H9 (cell line): ENCODE measurements around the gene ACADS. TPM values are rescaled to one million over a fixed set of nuclear protein-coding genes. Genes with fewer than 3 reads are reported as not detected.

Source experiments
- DNase-seq: peaks from one replicate; pipeline ENCODE4 v3.0.0-alpha.2; 2017
- H2AFZ ChIP-seq: one replicate; pipeline ENCODE4 v1.6.1; 2013; ENCODE audit warnings: mild to moderate bottlenecking, low read length, control low read depth, moderate library complexity
- H2AK5ac ChIP-seq: 2 replicates; pipeline ENCODE4 v1.6.1; 2013; ENCODE audit warnings: low read length, control low read depth, mixed read lengths; ENCODE audit not compliant: insufficient read length
- H2BK120ac ChIP-seq: one replicate; pipeline ENCODE4 v1.6.1; 2013; ENCODE audit warnings: low read depth, mild to moderate bottlenecking, low read length, control low read depth, inconsistent platforms; ENCODE audit not compliant: poor library complexity, severe bottlenecking
- H2BK12ac ChIP-seq: 2 replicates; pipeline ENCODE4 v1.6.1; 2013; ENCODE audit warnings: low read length, control low read depth, mixed read lengths, low read depth; ENCODE audit not compliant: insufficient read length
- H2BK15ac ChIP-seq: 2 replicates; pipeline ENCODE4 v1.6.1; 2013; ENCODE audit warnings: low read depth, low read length, control low read depth
- H2BK20ac ChIP-seq: one replicate; pipeline ENCODE4 v1.6.1; 2013; ENCODE audit warnings: low read depth, mild to moderate bottlenecking, low read length, control low read depth, inconsistent platforms; ENCODE audit not compliant: poor library complexity, severe bottlenecking
- H2BK5ac ChIP-seq: 2 replicates; pipeline ENCODE4 v1.6.1; 2013; ENCODE audit warnings: low read length, control low read depth, mixed read lengths; ENCODE audit not compliant: insufficient read length
- H3K14ac ChIP-seq: 2 replicates; pipeline ENCODE4 v1.6.1; 2013; ENCODE audit warnings: low read length, control low read depth; ENCODE audit not compliant: insufficient read depth
- H3K18ac ChIP-seq: 2 replicates; pipeline ENCODE4 v1.6.1; 2013; ENCODE audit warnings: low read depth, mild to moderate bottlenecking, mixed read lengths, low read length, control low read depth; ENCODE audit not compliant: insufficient read length
- H3K23ac ChIP-seq: 2 replicates; pipeline ENCODE4 v1.6.1; 2013; ENCODE audit warnings: low read length, control low read depth, mixed read lengths, low read depth; ENCODE audit not compliant: insufficient read length
- H3K23me2 ChIP-seq: 2 replicates; pipeline ENCODE4 v1.6.1; 2013; ENCODE audit warnings: low read depth, mild to moderate bottlenecking, mixed read lengths, low read length, control low read depth; ENCODE audit not compliant: insufficient read length, poor library complexity, severe bottlenecking
- H3K27ac ChIP-seq: 2 replicates; pipeline ENCODE4 v1.5.1; 2013; ENCODE audit warnings: low read length, control low read depth, mixed read lengths, low read depth; ENCODE audit not compliant: insufficient read length
- H3K27me3 ChIP-seq: 2 replicates; pipeline ENCODE4 v1.6.1; 2013; ENCODE audit warnings: low read length, control low read depth, inconsistent platforms; ENCODE audit not compliant: insufficient read depth
- H3K4ac ChIP-seq: 2 replicates; pipeline ENCODE4 v1.6.1; 2013; ENCODE audit warnings: low read depth, mild to moderate bottlenecking, control low read depth, inconsistent platforms, low read length, moderate library complexity
- H3K4me1 ChIP-seq: 2 replicates; pipeline ENCODE4 v1.6.1; 2013; ENCODE audit warnings: low read length, control low read depth, inconsistent platforms; ENCODE audit not compliant: insufficient read depth
- H3K4me2 ChIP-seq: 2 replicates; pipeline ENCODE4 v1.6.1; 2013; ENCODE audit warnings: low read length, control low read depth, mixed read lengths; ENCODE audit not compliant: insufficient read length, insufficient read depth
- H3K56ac ChIP-seq: 2 replicates; pipeline ENCODE4 v1.6.1; 2013; ENCODE audit warnings: low read depth, mild to moderate bottlenecking, mixed read lengths, low read length, control low read depth; ENCODE audit not compliant: insufficient read length
- H3K79me1 ChIP-seq: 2 replicates; pipeline ENCODE4 v1.6.1; 2013; ENCODE audit warnings: low read depth, mild to moderate bottlenecking, moderate library complexity, low read length, control low read depth, inconsistent platforms; ENCODE audit not compliant: insufficient read depth, poor library complexity, severe bottlenecking
- H3K79me2 ChIP-seq: 2 replicates; pipeline ENCODE4 v1.6.1; 2013; ENCODE audit warnings: low read length, control low read depth, inconsistent platforms; ENCODE audit not compliant: insufficient read depth
- H3K9ac ChIP-seq: 2 replicates; pipeline ENCODE4 v1.6.1; 2013; ENCODE audit warnings: low read length, control low read depth, mixed read lengths; ENCODE audit not compliant: insufficient read length; ENCODE audit errors: extremely low read depth
- H3K9me3 ChIP-seq: one replicate; pipeline ENCODE4 v1.6.1; 2013; ENCODE audit warnings: low read depth, low read length, inconsistent platforms; ENCODE audit not compliant: control insufficient read depth
- H3T11ph ChIP-seq: one replicate; pipeline ENCODE4 v1.6.1; 2013; ENCODE audit warnings: mild to moderate bottlenecking, low read length, control low read depth, inconsistent platforms
- H4K20me1 ChIP-seq: one replicate; pipeline ENCODE4 v1.6.1; 2013; ENCODE audit not compliant: control insufficient read depth, insufficient read length, insufficient read depth
- H4K5ac ChIP-seq: 2 replicates; pipeline ENCODE4 v1.6.1; 2013; ENCODE audit warnings: low read depth, mild to moderate bottlenecking, mixed read lengths, low read length, control low read depth; ENCODE audit not compliant: insufficient read length
- H4K8ac ChIP-seq: replicated peaks from 2 replicates; pipeline ENCODE4 v1.6.1; 2013; ENCODE audit warnings: low read length, control low read depth, mixed read lengths, low read depth; ENCODE audit not compliant: insufficient read length
- H4K91ac ChIP-seq: 2 replicates; pipeline ENCODE4 v1.6.1; 2013; ENCODE audit warnings: low read depth, mild to moderate bottlenecking, moderate library complexity, mixed read lengths, low read length, control low read depth; ENCODE audit not compliant: insufficient read length
- H3K27ac Mint-ChIP-seq, 3 experiments: 2 replicates in 2 of 3; 3 replicates in 1 of 3; pipeline ENCODE4 v1.8.0; 2020 to 2021; ENCODE audit warnings: mixed read lengths in 3 of 3, mild to moderate bottlenecking in 1 of 3, moderate library complexity in 1 of 3
- H3K27me3 Mint-ChIP-seq: 2 replicates; pipeline ENCODE4 v1.8.0; 2021; ENCODE audit warnings: low read depth, mild to moderate bottlenecking, moderate library complexity, mixed read lengths
- H3K36me3 Mint-ChIP-seq, 3 experiments: 2 replicates in 2 of 3; 3 replicates in 1 of 3; pipeline ENCODE4 v1.8.0; 2020 to 2021; ENCODE audit warnings: low read depth in 3 of 3, mixed read lengths in 3 of 3; ENCODE audit not compliant: insufficient read depth in 1 of 3
- H3K4me1 Mint-ChIP-seq, 2 experiments: 2 replicates each; pipeline ENCODE4 v1.8.0; 2020; ENCODE audit warnings: mixed read lengths in 2 of 2
- H3K4me3 Mint-ChIP-seq, 2 experiments: 2 replicates in 1 of 2; 3 replicates in 1 of 2; pipeline ENCODE4 v1.8.0; 2020 to 2021; ENCODE audit warnings: mild to moderate bottlenecking in 2 of 2, mixed read lengths in 2 of 2, moderate library complexity in 1 of 2
- H3K9me3 Mint-ChIP-seq, 2 experiments: 2 replicates in 1 of 2; 3 replicates in 1 of 2; pipeline ENCODE4 v1.8.0; 2020; ENCODE audit warnings: mild to moderate bottlenecking in 2 of 2, mixed read lengths in 2 of 2, moderate library complexity in 1 of 2
- WGBS: extraction: QIAGEN DNeasy Blood & Tissue Kit; methylation state at CpG from one replicate; pipeline ENCODE4 v1.1.7; 2013; ENCODE audit warnings: missing lambda C conversion rate, low lambda C conversion rate, mixed read lengths; ENCODE audit not compliant: insufficient read length; ENCODE audit errors: extremely low coverage; 5-methylcytosine and 5-hydroxymethylcytosine counted together
- total RNA-seq: library from RNA; stranded (reverse); gene quantifications from 2 replicates; pipeline ENCODE4 v1.2.1, GENCODE V29; 2021
- TF ChIP-seq, protein P1 (sequence below): fragments of 200-600 bp; sonication (generic); conservative IDR thresholded peaks from 3 replicates; pipeline ENCODE4 v1.8.0; 2021; ENCODE audit warnings: antibody characterized with exemption, mild to moderate bottlenecking

ACADS gene
- total RNA-seq, 1 experiment from 2014 or later: 8.3 TPM

DNA sequence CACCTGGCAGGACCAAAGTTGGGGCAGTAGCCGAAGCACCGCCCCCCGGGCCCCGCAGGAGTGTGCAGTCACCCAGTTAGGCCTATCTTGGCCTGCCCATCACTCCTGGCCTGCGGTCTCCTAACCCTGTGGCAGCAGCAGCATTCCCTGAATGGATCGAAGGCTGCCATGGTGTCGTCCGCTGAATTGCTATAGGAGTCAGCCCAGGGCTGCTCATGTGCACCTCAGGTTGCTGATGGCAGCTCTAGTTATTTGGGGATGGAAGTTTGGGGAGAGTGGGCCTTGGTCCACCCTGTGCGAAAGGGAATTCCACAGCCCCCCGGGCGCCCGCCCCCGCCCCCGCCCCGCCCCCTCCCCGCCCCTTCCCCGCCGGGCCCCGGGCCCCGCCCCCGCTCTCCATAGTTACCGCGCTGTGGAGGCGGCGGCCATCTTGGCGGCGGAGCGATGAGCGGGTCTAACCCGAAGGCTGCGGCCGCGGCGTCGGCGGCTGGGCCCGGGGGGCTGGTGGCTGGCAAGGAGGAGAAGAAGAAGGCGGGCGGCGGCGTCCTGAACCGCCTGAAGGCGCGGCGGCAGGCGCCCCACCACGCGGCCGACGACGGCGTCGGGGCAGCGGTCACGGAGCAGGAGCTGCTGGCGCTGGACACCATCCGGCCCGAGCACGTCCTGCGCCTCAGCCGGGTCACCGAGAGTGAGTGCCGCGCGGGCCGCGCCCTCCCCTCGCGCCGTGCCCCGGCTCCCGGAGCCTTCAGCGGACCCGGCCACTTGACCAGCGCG lies 15.4 kb upstream of the ACADS start, which contains the start of gene UNC119B:
TSS of gene UNC119B (plus strand) at position 428 of the 774 bp plus-strand sequence. CDS start at position 445, 17 bp downstream.
- Histone ChIP-seq H4K20me1 (no peaks in the 10 kb centered on the region), H2BK15ac (no peak within 1 kb of the TSS), H3K23me2 (peaks cover 7% of the 10 kb centered on the region), H3K56ac (no peak within 1 kb of the TSS), H2BK5ac (no peak within 1 kb of the TSS), H4K8ac (no peak within 1 kb of the TSS), H3K27ac (no peak within 1 kb of the TSS), H2AFZ (no peak within 1 kb of the TSS), H4K91ac (no peak within 1 kb of the TSS), H3K79me2 (no peaks in the 10 kb centered on the region; the same call in 1 of the 2 replicates), H2BK120ac (no peak within 1 kb of the TSS), H3T11ph (no peak within 1 kb of the TSS), H3K4me1 (no peaks in the 10 kb centered on the region; the same call in 1 of the 2 replicates), H2BK20ac (no peak within 1 kb of the TSS), H3K23ac (no peak within 1 kb of the TSS), H3K18ac (peak within 1 kb of the TSS; percentile 36), H3K4me2 (peak within 1 kb of the TSS; percentile 69), H3K4ac (no peak within 1 kb of the TSS), H2AK5ac (no peak within 1 kb of the TSS), H3K9ac (peak within 1 kb of the TSS; percentile 79), H2BK12ac (no peak within 1 kb of the TSS), H4K5ac (no peak within 1 kb of the TSS), H3K9me3 (no peaks in the 10 kb centered on the region), H3K27me3 (no peaks in the 10 kb centered on the region), H3K14ac (peak within 1 kb of the TSS; percentile 87), H3K79me1 (no peaks in the 10 kb centered on the region)
- peak within 1 kb of the TSS; percentile 57 to 95 (median 75); a peak in 6 of 7 replicates for H3K27ac Mint-ChIP-seq
- H3K36me3 Mint-ChIP-seq: peaks cover 15 to 29% (median 23%) of the 10 kb centered on the region in 3 experiments
- H3K4me3 Mint-ChIP-seq: peak within 1 kb of the TSS; percentile 84 to 85
- H3K9me3 Mint-ChIP-seq: no peaks in the 10 kb centered on the region
- DNase-seq: peak; percentile 89
- TF ChIP-seq, protein P1, sequence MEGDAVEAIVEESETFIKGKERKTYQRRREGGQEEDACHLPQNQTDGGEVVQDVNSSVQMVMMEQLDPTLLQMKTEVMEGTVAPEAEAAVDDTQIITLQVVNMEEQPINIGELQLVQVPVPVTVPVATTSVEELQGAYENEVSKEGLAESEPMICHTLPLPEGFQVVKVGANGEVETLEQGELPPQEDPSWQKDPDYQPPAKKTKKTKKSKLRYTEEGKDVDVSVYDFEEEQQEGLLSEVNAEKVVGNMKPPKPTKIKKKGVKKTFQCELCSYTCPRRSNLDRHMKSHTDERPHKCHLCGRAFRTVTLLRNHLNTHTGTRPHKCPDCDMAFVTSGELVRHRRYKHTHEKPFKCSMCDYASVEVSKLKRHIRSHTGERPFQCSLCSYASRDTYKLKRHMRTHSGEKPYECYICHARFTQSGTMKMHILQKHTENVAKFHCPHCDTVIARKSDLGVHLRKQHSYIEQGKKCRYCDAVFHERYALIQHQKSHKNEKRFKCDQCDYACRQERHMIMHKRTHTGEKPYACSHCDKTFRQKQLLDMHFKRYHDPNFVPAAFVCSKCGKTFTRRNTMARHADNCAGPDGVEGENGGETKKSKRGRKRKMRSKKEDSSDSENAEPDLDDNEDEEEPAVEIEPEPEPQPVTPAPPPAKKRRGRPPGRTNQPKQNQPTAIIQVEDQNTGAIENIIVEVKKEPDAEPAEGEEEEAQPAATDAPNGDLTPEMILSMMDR: no peak
- peaks cover 19% of the 10 kb centered on the region in 2 experiments for H3K4me1 Mint-ChIP-seq
- no CpG with 5 or more reads among the region's 76 CpGs for WGBS
- H3K27me3 Mint-ChIP-seq: no peaks in the 10 kb centered on the region; the same call in 1 of the 2 replicates
